Endothelial cell (in vitro differentiated cells): Measurements from ENCODE around the gene ZNF223. TPM values are rescaled to one million over a fixed set of nuclear protein-coding genes. Genes with fewer than 3 reads are reported as not detected.

Experiments used
- DNase-seq: peaks from one replicate; pipeline ENCODE4 v3.0.0; 2021; ENCODE audit warnings: low spot score
- H3K27ac Mint-ChIP-seq: one replicate; pipeline ENCODE4 v1.8.0; 2021; ENCODE audit warnings: mixed read lengths, inconsistent platforms; ENCODE audit not compliant: unreplicated experiment
- H3K27me3 Mint-ChIP-seq: one replicate; pipeline ENCODE4 v1.8.0; 2021; ENCODE audit warnings: mild to moderate bottlenecking, moderate library complexity, mixed read lengths, inconsistent platforms; ENCODE audit not compliant: unreplicated experiment
- H3K36me3 Mint-ChIP-seq: one replicate; pipeline ENCODE4 v1.8.0; 2021; ENCODE audit warnings: mild to moderate bottlenecking, low read depth, mixed read lengths, inconsistent platforms; ENCODE audit not compliant: unreplicated experiment
- H3K4me1 Mint-ChIP-seq: one replicate; pipeline ENCODE4 v1.8.0; 2021; ENCODE audit warnings: mild to moderate bottlenecking, mixed read lengths, inconsistent platforms; ENCODE audit not compliant: unreplicated experiment
- H3K4me3 Mint-ChIP-seq: one replicate; pipeline ENCODE4 v1.8.0; 2021; ENCODE audit warnings: mild to moderate bottlenecking, mixed read lengths, inconsistent platforms; ENCODE audit not compliant: unreplicated experiment
- H3K9me3 Mint-ChIP-seq: one replicate; pipeline ENCODE4 v1.8.0; 2021; ENCODE audit warnings: mixed read lengths, inconsistent platforms; ENCODE audit not compliant: unreplicated experiment
- long read RNA-seq: library from polyadenylated mRNA; unstranded; transcript quantifications from one replicate; pipeline ENCODE4 v2.0.0, GENCODE V29; 2020; ENCODE audit not compliant: unreplicated experiment
- total RNA-seq: library from RNA; stranded (reverse); fragmentation: NEBNext Ultra II Directional; extraction: Animal tissue kit (Norgen Biotek cat#: 25700); gene quantifications from one replicate; pipeline ENCODE4 v1.2.1, GENCODE V29; 2021; ENCODE audit not compliant: unreplicated experiment
- TF ChIP-seq, protein P1 (sequence below): fragments of 200-600 bp; sonication (generic); IDR thresholded peaks from one replicate; pipeline ENCODE4 v1.5.0; 2021; ENCODE audit warnings: antibody characterized with exemption; ENCODE audit not compliant: unreplicated experiment

The ZNF223 gene
- 10.9 TPM for total RNA-seq
- long read RNA-seq, transcript ZNF223-201 (5 exons, 2,418 nt), result major isoform, 10 of 10 reads
- long read RNA-seq, partial matches to known transcripts, result 0 of 10 reads
- long read RNA-seq, other reads (novel, unspliced or antisense), result 0 of 10 reads

DNA sequence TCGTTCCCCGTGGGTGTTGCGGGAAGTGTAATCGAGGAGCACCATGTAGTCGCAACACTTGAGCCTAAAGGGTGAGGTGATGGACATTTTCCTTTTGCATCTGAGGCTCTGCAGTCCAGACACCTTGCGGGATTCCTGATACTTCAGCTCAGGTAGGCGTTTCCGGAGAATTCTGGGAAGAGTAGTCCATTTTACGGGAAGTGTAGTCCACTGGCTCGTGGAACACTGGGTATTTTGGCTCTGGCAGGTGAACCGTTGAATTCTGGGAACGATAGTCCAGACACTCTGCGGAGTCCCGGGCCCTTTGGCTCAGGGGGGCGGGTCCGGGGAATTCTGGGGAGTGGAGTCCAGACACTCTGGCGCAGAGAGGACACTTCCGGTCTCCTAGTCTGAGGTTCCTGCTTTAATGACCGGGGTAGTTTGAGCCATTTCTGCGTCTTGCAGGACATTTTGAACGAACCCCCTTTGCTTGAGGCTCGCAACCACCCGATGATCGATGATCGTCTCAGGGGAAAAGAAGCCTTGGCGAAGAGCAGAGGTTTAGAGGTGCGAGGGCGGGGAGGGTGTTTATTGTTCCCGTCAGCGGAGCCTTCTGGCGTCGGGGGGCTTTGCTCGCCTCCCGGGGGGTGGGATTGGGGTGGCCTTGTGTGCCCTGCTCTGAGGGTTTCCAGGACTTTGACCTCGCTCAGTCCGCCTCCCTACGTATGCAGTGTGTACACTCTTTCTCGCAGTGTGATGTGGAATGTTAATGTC, at the start of gene ZNF223:
Gene ZNF223, plus strand, starts transcription at position 387 of the 753 bp plus-strand sequence. CDS start 3,141 bp downstream, outside the sequence.
- H3K27me3 Mint-ChIP-seq, result peaks cover 3% of the 10 kb centered on the region
- H3K4me3 Mint-ChIP-seq, result peak within 1 kb of the TSS; percentile 99
- peak within 1 kb of the TSS; percentile 97 for H3K27ac Mint-ChIP-seq
- no peaks in the 10 kb centered on the region for H3K9me3 Mint-ChIP-seq
- H3K4me1 Mint-ChIP-seq, result peaks cover 15% of the 10 kb centered on the region
- peaks cover 19% of the 10 kb centered on the region for H3K36me3 Mint-ChIP-seq
- TF ChIP-seq, protein P1, sequence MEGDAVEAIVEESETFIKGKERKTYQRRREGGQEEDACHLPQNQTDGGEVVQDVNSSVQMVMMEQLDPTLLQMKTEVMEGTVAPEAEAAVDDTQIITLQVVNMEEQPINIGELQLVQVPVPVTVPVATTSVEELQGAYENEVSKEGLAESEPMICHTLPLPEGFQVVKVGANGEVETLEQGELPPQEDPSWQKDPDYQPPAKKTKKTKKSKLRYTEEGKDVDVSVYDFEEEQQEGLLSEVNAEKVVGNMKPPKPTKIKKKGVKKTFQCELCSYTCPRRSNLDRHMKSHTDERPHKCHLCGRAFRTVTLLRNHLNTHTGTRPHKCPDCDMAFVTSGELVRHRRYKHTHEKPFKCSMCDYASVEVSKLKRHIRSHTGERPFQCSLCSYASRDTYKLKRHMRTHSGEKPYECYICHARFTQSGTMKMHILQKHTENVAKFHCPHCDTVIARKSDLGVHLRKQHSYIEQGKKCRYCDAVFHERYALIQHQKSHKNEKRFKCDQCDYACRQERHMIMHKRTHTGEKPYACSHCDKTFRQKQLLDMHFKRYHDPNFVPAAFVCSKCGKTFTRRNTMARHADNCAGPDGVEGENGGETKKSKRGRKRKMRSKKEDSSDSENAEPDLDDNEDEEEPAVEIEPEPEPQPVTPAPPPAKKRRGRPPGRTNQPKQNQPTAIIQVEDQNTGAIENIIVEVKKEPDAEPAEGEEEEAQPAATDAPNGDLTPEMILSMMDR, result no peak
- DNase-seq, result peak; percentile 79

DNA sequence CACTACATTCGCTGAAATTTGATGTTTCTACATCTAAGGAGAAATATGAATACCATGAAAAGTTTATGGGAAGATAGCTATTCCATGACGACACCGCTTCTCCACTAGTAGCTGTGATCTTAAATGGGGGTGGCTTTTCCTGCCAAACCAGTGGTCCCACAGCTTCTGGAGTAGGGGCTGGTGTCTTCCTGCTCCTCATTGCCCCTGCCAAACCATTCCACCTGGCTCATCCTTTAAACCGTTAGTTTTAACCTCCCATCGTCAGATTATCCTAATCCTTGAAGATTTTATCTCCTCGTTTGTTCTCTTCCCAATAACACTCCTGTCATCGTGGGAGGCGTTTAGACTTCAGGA, 49.6 kb upstream of the ZNF223 start:
- Mint-ChIP-seq H3K9me3 (peaks cover 3% of the 10 kb centered on the region), H3K4me1 (peaks cover 13% of the 10 kb centered on the region), H3K4me3 (peak overlapping the region; percentile 99), H3K36me3 (peaks cover 31% of the 10 kb centered on the region), H3K27ac (no peak overlapping the region), H3K27me3 (peaks cover 3% of the 10 kb centered on the region)
- TF ChIP-seq, protein P1, result no peak
- no peak for DNase-seq

DNA sequence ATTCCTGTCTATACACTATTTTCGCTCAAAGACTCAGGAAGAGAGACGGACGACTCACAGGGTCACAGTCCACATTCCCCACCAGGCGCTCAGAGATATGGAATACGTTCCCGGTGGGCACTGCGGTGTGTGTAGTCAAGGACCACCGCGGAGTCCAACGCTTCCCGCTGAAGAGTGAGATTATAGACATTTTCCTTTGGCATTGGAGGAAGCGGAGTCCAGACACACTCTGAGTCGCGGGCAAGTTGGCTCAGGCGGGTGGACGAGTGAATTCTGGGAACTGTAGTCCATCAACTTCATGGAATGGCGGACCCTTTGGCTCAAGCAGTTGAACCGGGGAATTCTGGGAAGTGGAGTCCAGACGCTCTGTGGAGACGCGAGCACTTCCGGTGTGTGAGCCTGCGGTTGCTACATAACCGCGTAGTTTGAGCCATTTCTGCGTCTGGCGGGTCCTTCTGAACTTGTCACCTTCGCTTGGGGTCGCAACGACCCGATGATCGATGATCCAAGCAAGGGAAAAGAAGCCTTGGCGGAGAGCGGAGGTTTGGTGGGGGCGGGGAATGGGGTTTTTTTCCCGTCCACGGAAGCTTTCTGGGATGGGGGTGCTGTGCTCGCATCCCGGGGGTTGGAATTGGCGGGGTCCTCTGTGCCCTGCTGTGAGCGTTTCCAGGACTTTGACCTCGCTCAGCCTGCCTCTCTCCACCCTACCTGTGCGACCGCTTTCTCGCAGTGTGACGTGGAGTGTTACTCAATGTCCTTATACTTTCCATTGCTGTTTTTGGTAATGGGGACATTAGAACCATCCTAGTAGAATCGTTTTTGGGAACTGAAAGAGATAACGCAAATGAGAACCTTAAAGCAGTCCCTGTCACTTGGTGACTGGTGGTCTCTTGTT, 49.0 kb upstream of the ZNF223 start, which contains the start of gene ZNF230:
Gene ZNF230, plus strand, starts transcription at position 392 of the 895 bp plus-strand sequence. CDS start 4,122 bp downstream, outside the sequence.
- Mint-ChIP-seq H3K4me3 (peak within 1 kb of the TSS; percentile 99), H3K27ac (peak within 1 kb of the TSS; percentile 87), H3K27me3 (peaks cover 3% of the 10 kb centered on the region), H3K9me3 (peaks cover 8% of the 10 kb centered on the region), H3K36me3 (peaks cover 31% of the 10 kb centered on the region), H3K4me1 (peaks cover 13% of the 10 kb centered on the region)
- TF ChIP-seq, protein P1, result no peak
- DNase-seq, result peak; percentile 81

DNA sequence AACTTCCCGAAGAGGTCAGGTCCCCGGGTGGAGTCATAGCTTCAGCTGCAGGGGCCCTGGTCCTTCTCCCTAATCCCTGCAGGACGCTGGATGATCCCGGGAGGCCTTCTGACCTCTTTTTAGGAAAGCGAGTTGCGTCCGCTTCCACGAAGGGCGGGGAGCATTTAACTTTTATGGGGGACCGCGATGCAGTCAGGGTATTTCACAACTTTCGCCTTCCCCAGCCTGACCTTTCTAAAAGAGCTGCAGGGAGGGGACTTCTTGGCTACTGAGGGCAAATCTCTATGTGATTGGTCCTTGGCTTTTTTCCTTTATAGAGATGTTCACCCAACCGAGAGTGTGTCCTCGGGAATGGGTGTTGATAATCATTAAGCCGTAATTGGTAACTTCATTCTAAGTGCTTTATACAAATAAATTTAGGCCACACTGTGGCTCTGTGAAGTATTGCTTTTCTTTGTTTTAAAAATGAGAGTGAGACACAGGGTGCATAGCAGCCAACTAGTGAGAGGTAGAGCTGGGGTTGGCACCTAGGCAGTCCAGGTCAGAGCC, 48.3 kb upstream of the ZNF223 start:
- peaks cover 3% of the 10 kb centered on the region for H3K27me3 Mint-ChIP-seq
- peaks cover 31% of the 10 kb centered on the region for H3K36me3 Mint-ChIP-seq
- peaks cover 13% of the 10 kb centered on the region for H3K4me1 Mint-ChIP-seq
- H3K9me3 Mint-ChIP-seq, result peaks cover 8% of the 10 kb centered on the region
- TF ChIP-seq, protein P1, result no peak
- H3K27ac Mint-ChIP-seq, result peak overlapping the region; percentile 24
- peak overlapping the region; percentile 99 for H3K4me3 Mint-ChIP-seq
- DNase-seq, result no peak
